ENCODE measurements around the gene HS6ST2. TPM values are rescaled to one million over a fixed set of nuclear protein-coding genes. Genes with fewer than 3 reads are reported as not detected.

HS6ST2 gene
- total and polyA plus RNA-seq, 2 experiments from 2014 or later: not detected

DNA sequence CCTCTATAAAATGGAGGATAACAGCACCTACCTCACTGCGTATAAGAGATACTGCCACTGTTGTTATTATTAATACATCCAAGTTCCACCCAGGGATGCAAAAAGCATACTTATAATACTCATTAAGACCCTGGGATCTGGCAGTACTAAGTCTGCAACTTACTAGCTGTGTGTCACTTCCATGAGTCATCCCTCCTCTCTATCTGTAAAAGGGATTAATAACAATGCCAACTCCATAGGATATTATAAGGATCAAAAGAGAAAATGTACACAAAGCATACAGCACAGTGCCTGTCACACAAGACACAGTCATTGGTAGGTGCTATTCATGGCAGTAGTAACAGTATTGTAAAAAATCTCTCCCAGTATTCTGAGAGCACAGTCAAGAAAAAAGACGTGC is 216.7 kb downstream of the HS6ST2 start:
- H3K9me2 ChIP-seq (ENCODE audit: insufficient read depth): no peaks in the 10 kb centered on the region
- no peaks in the 10 kb centered on the region for H3K9me3 ChIP-seq (ENCODE audit: low read depth)
- no peak for TF ChIP-seq EZH2 (IDR thresholded peaks at IDR 0.05; ENCODE audit: insufficient read depth, poor library complexity, severe bottlenecking)
- TF ChIP-seq EZH2phosphoT487 (IDR thresholded peaks at IDR 0.05; ENCODE audit: insufficient read depth, low read depth): no peak
- H3K36me3 ChIP-seq (ENCODE audit: low read depth): no peaks in the 10 kb centered on the region
- no peak overlapping the region for H3K27ac ChIP-seq
- no peaks in the 10 kb centered on the region for H3K79me2 ChIP-seq (ENCODE audit: insufficient read depth)
- H2AFZ ChIP-seq: no peak overlapping the region
- in situ Hi-C loops (cut with MboI): no loop called here
- peak; percentile 6 for DNase-seq
- H3K4me2 ChIP-seq (ENCODE audit: unreplicated experiment): no peak overlapping the region
- no peaks in the 10 kb centered on the region for H3K4me1 ChIP-seq (ENCODE audit: insufficient read depth)
- H3K4me3 ChIP-seq: no peak overlapping the region
- H3K9ac ChIP-seq: no peak overlapping the region
- 44 to 66% methylated on average over 2 of the region's 2 CpGs for WGBS, 2 experiments (ENCODE audit: low coverage in 1 of 2, low lambda C conversion rate in 2 of 2, missing lambda C conversion rate in 2 of 2)
- no peaks in the 10 kb centered on the region for H3F3A ChIP-seq (ENCODE audit: insufficient read depth)
- no peaks in the 10 kb centered on the region for H3K27me3 ChIP-seq (replicated peaks; ENCODE audit: insufficient read depth)
- no peaks in the 10 kb centered on the region for H4K20me1 ChIP-seq (ENCODE audit: insufficient read depth)

DNA sequence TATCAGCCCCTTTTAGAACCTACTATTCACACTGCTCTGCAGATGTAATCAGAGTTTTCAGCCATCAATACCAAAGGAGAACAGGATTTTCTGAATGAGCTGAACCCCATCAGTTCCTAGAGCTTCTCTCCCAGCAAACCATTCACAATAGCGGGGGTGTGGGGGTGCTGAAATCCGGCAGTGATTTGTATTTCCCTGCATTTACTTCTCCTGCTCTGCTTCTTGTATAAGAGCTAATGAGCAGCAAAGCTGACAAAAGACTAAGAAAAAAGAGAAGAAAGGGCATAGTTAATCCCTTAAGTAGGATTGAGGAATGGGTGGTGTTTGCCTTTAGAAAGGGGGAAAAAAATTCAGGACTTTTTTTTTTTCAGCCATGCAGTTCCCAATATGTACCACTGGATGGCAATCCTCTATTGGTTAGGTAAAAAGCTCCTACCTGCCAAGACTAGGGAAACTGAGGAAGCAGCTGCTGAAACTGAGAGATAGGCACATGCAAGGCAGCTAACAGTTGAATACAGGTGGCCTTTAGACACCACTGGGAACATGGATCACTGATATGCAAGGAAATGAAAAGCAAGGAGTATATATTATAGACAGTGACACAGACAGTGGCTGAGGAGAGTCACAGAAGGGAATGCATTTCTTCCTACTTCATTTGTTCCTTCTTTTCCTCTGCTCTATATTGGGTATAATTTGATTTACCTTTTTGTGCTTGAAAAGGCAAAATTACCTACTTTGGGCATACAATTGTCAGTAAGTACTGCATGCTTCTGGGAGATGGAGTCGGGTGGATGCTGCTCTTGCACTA is 217.9 kb downstream of the HS6ST2 start:
- in situ Hi-C loops (cut with MboI): no loop called here

DNA sequence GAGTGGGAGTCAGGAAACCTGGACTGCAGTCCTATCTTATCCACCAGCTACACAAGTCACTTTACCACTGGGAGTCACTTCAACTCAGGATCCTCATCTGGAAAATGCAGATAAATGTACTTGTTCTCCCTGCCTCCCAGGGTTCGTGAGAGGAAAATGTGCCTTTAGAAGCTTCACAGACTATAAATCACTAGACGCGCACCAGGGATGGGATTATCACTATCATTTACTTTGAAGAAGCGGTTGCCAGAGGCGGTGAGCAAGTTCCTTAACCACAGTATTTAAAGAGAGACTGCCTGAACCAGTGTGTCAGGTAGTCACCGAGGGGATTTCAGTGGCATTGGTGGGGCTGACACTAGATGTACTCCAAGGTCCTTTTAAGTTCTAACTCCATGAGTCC is 219.5 kb downstream of the HS6ST2 start:
- no peaks in the 10 kb centered on the region for H4K20me1 ChIP-seq (ENCODE audit: insufficient read depth)
- DNase-seq: no peak
- H3K79me2 ChIP-seq (ENCODE audit: insufficient read depth): no peaks in the 10 kb centered on the region
- in situ Hi-C loops (cut with MboI): no loop called here
- H3K9ac ChIP-seq: no peak overlapping the region
- no peak overlapping the region for H3K4me3 ChIP-seq
- no peak overlapping the region for H3K4me2 ChIP-seq (ENCODE audit: unreplicated experiment)
- H3K36me3 ChIP-seq (ENCODE audit: low read depth): no peaks in the 10 kb centered on the region
- H3K9me3 ChIP-seq (ENCODE audit: low read depth): no peaks in the 10 kb centered on the region
- no peak overlapping the region for H3K27ac ChIP-seq
- 68 to 79% methylated on average over 6 of the region's 6 CpGs for WGBS, 2 experiments (ENCODE audit: low coverage in 1 of 2, low lambda C conversion rate in 2 of 2, missing lambda C conversion rate in 2 of 2)
- no peak for TF ChIP-seq EZH2phosphoT487 (IDR thresholded peaks at IDR 0.05; ENCODE audit: insufficient read depth, low read depth)
- no peak for TF ChIP-seq EZH2 (IDR thresholded peaks at IDR 0.05; ENCODE audit: insufficient read depth, poor library complexity, severe bottlenecking)
- H2AFZ ChIP-seq: no peak overlapping the region
- no peaks in the 10 kb centered on the region for H3K4me1 ChIP-seq (ENCODE audit: insufficient read depth)
- H3F3A ChIP-seq (ENCODE audit: insufficient read depth): no peaks in the 10 kb centered on the region
- no peaks in the 10 kb centered on the region for H3K9me2 ChIP-seq (ENCODE audit: insufficient read depth)
- H3K27me3 ChIP-seq (replicated peaks; ENCODE audit: insufficient read depth): no peaks in the 10 kb centered on the region

More for the DNA sequence above, 217.9 kb downstream of the HS6ST2 start:
- Histone ChIP-seq H3K4me3 (no peak overlapping the region), H3K79me2 (ENCODE audit: insufficient read depth) (no peaks in the 10 kb centered on the region), H3K36me3 (ENCODE audit: low read depth) (no peaks in the 10 kb centered on the region), H3K4me2 (ENCODE audit: unreplicated experiment) (no peak overlapping the region), H3K9ac (no peak overlapping the region), H3K27me3 (replicated peaks; ENCODE audit: insufficient read depth) (no peaks in the 10 kb centered on the region), H3K9me2 (ENCODE audit: insufficient read depth) (no peaks in the 10 kb centered on the region), H3F3A (ENCODE audit: insufficient read depth) (no peaks in the 10 kb centered on the region), H2AFZ (no peak overlapping the region), H3K27ac (no peak overlapping the region), H3K4me1 (ENCODE audit: insufficient read depth) (no peaks in the 10 kb centered on the region), H3K9me3 (ENCODE audit: low read depth) (no peaks in the 10 kb centered on the region), H4K20me1 (ENCODE audit: insufficient read depth) (no peaks in the 10 kb centered on the region)
- DNase-seq: peak; percentile 12
- WGBS, 2 experiments (ENCODE audit: low coverage in 1 of 2, low lambda C conversion rate in 2 of 2, missing lambda C conversion rate in 2 of 2): 26 to 42% methylated on average over 3 of the region's 3 CpGs
- TF ChIP-seq EZH2 (IDR thresholded peaks at IDR 0.05; ENCODE audit: insufficient read depth, poor library complexity, severe bottlenecking): no peak
- no peak for TF ChIP-seq EZH2phosphoT487 (IDR thresholded peaks at IDR 0.05; ENCODE audit: insufficient read depth, low read depth)

DNA sequence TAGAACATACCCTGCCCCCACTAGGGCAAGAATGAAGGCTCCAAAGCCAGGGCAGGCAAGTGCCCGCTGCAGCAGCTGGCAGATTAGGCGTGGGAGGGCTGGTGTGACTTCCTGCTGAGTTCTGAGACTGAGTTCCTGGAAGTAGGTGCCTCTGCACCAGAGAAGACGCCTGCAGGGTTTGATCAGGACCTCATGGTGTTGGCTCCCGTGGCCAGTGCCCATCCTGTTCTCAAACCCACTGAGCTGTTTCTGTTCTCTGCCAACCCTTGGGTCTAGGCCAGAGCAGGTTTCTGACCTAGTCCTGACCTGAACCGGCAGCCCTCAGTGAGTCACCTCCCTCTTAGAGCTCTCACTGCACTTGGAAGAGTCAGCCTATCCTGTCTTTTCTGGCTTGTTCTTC is 220.7 kb downstream of the HS6ST2 start:
- Histone ChIP-seq H3K27ac (no peak overlapping the region), H2AFZ (no peak overlapping the region), H3K4me2 (ENCODE audit: unreplicated experiment) (no peak overlapping the region), H3F3A (ENCODE audit: insufficient read depth) (no peaks in the 10 kb centered on the region), H3K4me1 (ENCODE audit: insufficient read depth) (no peaks in the 10 kb centered on the region), H3K4me3 (no peak overlapping the region), H3K9ac (no peak overlapping the region), H3K9me3 (ENCODE audit: low read depth) (no peaks in the 10 kb centered on the region), H3K79me2 (ENCODE audit: insufficient read depth) (no peaks in the 10 kb centered on the region), H3K27me3 (replicated peaks; ENCODE audit: insufficient read depth) (no peaks in the 10 kb centered on the region), H3K9me2 (ENCODE audit: insufficient read depth) (no peaks in the 10 kb centered on the region), H4K20me1 (ENCODE audit: insufficient read depth) (no peaks in the 10 kb centered on the region), H3K36me3 (ENCODE audit: low read depth) (no peaks in the 10 kb centered on the region)
- WGBS, 2 experiments (ENCODE audit: low coverage in 1 of 2, low lambda C conversion rate in 2 of 2, missing lambda C conversion rate in 2 of 2): 52 to 57% methylated on average over 4 to 5 of the region's 5 CpGs
- TF ChIP-seq EZH2 (IDR thresholded peaks at IDR 0.05; ENCODE audit: insufficient read depth, poor library complexity, severe bottlenecking): no peak
- no peak for TF ChIP-seq EZH2phosphoT487 (IDR thresholded peaks at IDR 0.05; ENCODE audit: insufficient read depth, low read depth)
- no peak for DNase-seq
- in situ Hi-C loops (cut with MboI): no loop called here
